Kidney epithelial cell (primary cell): ENCODE data around the gene SEC63. TPM values are rescaled to one million over a fixed set of nuclear protein-coding genes. Genes with fewer than 3 reads are reported as not detected.
A peak's percentile ranks its signal among the peaks of the same experiment; 100 is the strongest.

ENCODE experiments used
- DNase-seq: peaks from one replicate; pipeline ENCODE4 v3.0.0-alpha.2; 2010; ENCODE audit warnings: low read depth
- H3K27me3 ChIP-seq: 2 replicates; pipeline ENCODE4 v1.6.0; 2011; ENCODE audit warnings: low read length; ENCODE audit not compliant: control insufficient read depth, insufficient read depth
- H3K36me3 ChIP-seq: 2 replicates; pipeline ENCODE4 v1.5.1; 2011; ENCODE audit warnings: low read length; ENCODE audit not compliant: control insufficient read depth, insufficient read depth
- H3K4me3 ChIP-seq: 2 replicates; pipeline ENCODE4 v1.5.1; 2011; ENCODE audit warnings: low read depth, mild to moderate bottlenecking, control low read depth, low read length
- CTCF ChIP-seq: IDR thresholded peaks from 2 replicates; pipeline ENCODE4 v1.5.1; 2011; ENCODE audit warnings: mild to moderate bottlenecking, moderate library complexity, low read length, control low read depth, inconsistent platforms; ENCODE audit not compliant: insufficient read depth, poor library complexity, severe bottlenecking
- total RNA-seq: library from RNA; depleted of rRNA; stranded (reverse); fragments of >200 nt; gene quantifications from 2 replicates; pipeline ENCODE4 v1.2.3, GENCODE V29; 2015

Gene SEC63
- total RNA-seq, 1 donor from 2014 or later: 25.1 TPM

- no peak for TF ChIP-seq CTCF
- DNase-seq: no peak
- H3K4me3 ChIP-seq: no peak overlapping the region
- no peaks in the 10 kb centered on the region for H3K36me3 ChIP-seq
- no peaks in the 10 kb centered on the region for H3K27me3 ChIP-seq
These were observed 29.8 kb upstream of the SEC63 start for GRCh38 chr6:107987805-107988204.

- no peaks in the 10 kb centered on the region for H3K36me3 ChIP-seq
- DNase-seq: no peak
- no peaks in the 10 kb centered on the region for H3K27me3 ChIP-seq
- no peak overlapping the region for H3K4me3 ChIP-seq
- no peak for TF ChIP-seq CTCF
These were observed 27.7 kb upstream of the SEC63 start for GRCh38 chr6:107985701-107986100.

GRCh38 chr6:107983811-107984210, 25.8 kb upstream of the SEC63 start:
- H3K36me3 ChIP-seq: no peaks in the 10 kb centered on the region
- no peak overlapping the region for H3K4me3 ChIP-seq
- no peak for TF ChIP-seq CTCF
- no peaks in the 10 kb centered on the region for H3K27me3 ChIP-seq
- no peak for DNase-seq

GRCh38 chr6:107982486-107982885, 24.5 kb upstream of the SEC63 start:
- no peak for DNase-seq
- H3K27me3 ChIP-seq: no peaks in the 10 kb centered on the region
- no peaks in the 10 kb centered on the region for H3K36me3 ChIP-seq
- no peak for TF ChIP-seq CTCF
- no peak overlapping the region for H3K4me3 ChIP-seq

- no peak for DNase-seq
- Histone ChIP-seq H3K27me3 (no peaks in the 10 kb centered on the region), H3K36me3 (no peaks in the 10 kb centered on the region), H3K4me3 (no peak overlapping the region)
- no peak for TF ChIP-seq CTCF
These were observed 23.7 kb upstream of the SEC63 start for GRCh38 chr6:107981695-107982094.

GRCh38 chr6:107977283-107977682, 19.3 kb upstream of the SEC63 start:
- peak; percentile 38 for TF ChIP-seq CTCF
- H3K27me3 ChIP-seq: no peaks in the 10 kb centered on the region
- H3K36me3 ChIP-seq: no peaks in the 10 kb centered on the region
- H3K4me3 ChIP-seq: no peak overlapping the region
- no peak for DNase-seq
